BLaER1 (cell line): Measurements from ENCODE around the gene RARG.

ENCODE experiments used
- H3K27ac ChIP-seq: shearing (Covaris generic); formaldehyde crosslinking; 2 replicates; pipeline ENCODE4 v1.8.1; 2022
- H3K27me3 ChIP-seq: shearing (Covaris generic); formaldehyde crosslinking; 2 replicates; pipeline ENCODE4 v1.8.1; 2022
- H3K36me3 ChIP-seq: shearing (Covaris generic); formaldehyde crosslinking; 2 replicates; pipeline ENCODE4 v1.8.1; 2022
- H3K4me1 ChIP-seq: shearing (Covaris generic); formaldehyde crosslinking; 2 replicates; pipeline ENCODE4 v1.8.1; 2022
- H3K4me2 ChIP-seq: shearing (Covaris generic); formaldehyde crosslinking; 2 replicates; pipeline ENCODE4 v1.8.1; 2022
- H3K4me3 ChIP-seq: shearing (Covaris generic); formaldehyde crosslinking; 2 replicates; pipeline ENCODE4 v1.8.1; 2022
- H3K9ac ChIP-seq: shearing (Covaris generic); formaldehyde crosslinking; 2 replicates; pipeline ENCODE4 v1.8.1; 2022
- H3K9me3 ChIP-seq: shearing (Covaris generic); formaldehyde crosslinking; 2 replicates; pipeline ENCODE4 v1.8.1; 2022
- H4K20me1 ChIP-seq: shearing (Covaris generic); formaldehyde crosslinking; 2 replicates; pipeline ENCODE4 v1.8.1; 2022
- Cebpa-rat ChIP-seq: shearing (Covaris generic); IDR thresholded peaks from 2 replicates; pipeline ENCODE4 v1.8.1; 2022

Gene RARG

GRCh38 chr12:53231921-53232645 lies at the start of gene RARG:
Gene RARG, minus strand, starts transcription at chr12:53232209. Its CDS starts 4,664 bp downstream, at chr12:53227545.
- Histone ChIP-seq H3K9me3 (no peaks in the 10 kb centered on the region), H3K4me2 (peak within 1 kb of the TSS; percentile 99), H3K27me3 (no peaks in the 10 kb centered on the region), H4K20me1 (no peaks in the 10 kb centered on the region), H3K36me3 (peaks cover 11% of the 10 kb centered on the region), H3K9ac (peak within 1 kb of the TSS; percentile 82), H3K27ac (peak within 1 kb of the TSS; percentile 77), H3K4me1 (peaks cover 71% of the 10 kb centered on the region), H3K4me3 (peak within 1 kb of the TSS; percentile 73)
- TF ChIP-seq Cebpa-rat: no peak

- Histone ChIP-seq H4K20me1 (no peaks in the 10 kb centered on the region), H3K9me3 (no peaks in the 10 kb centered on the region), H3K4me1 (no peaks in the 10 kb centered on the region), H3K27me3 (no peaks in the 10 kb centered on the region), H3K4me3 (no peak overlapping the region), H3K9ac (no peak overlapping the region), H3K27ac (no peak overlapping the region), H3K4me2 (no peak overlapping the region), H3K36me3 (peaks cover 99% of the 10 kb centered on the region)
- TF ChIP-seq Cebpa-rat: no peak
These were observed 48.0 kb upstream of the RARG start for GRCh38 chr12:53279888-53280498.

GRCh38 chr12:53279283-53279869 lies 47.4 kb upstream of the RARG start:
- Histone ChIP-seq H3K27me3 (no peaks in the 10 kb centered on the region), H3K36me3 (peaks cover 99% of the 10 kb centered on the region), H3K9me3 (no peaks in the 10 kb centered on the region), H3K27ac (no peak overlapping the region), H3K4me3 (no peak overlapping the region), H3K4me1 (no peaks in the 10 kb centered on the region), H3K4me2 (no peak overlapping the region), H4K20me1 (no peaks in the 10 kb centered on the region), H3K9ac (no peak overlapping the region)
- no peak for TF ChIP-seq Cebpa-rat

- Histone ChIP-seq H3K4me1 (no peaks in the 10 kb centered on the region), H3K27ac (no peak overlapping the region), H3K4me2 (no peak overlapping the region), H3K27me3 (no peaks in the 10 kb centered on the region), H3K4me3 (no peak overlapping the region), H3K9ac (peak overlapping the region; percentile 15; the same call in 1 of the 2 replicates), H3K36me3 (peaks cover 99% of the 10 kb centered on the region), H4K20me1 (no peaks in the 10 kb centered on the region), H3K9me3 (no peaks in the 10 kb centered on the region)
- TF ChIP-seq Cebpa-rat: no peak
These were observed 46.0 kb upstream of the RARG start for GRCh38 chr12:53277981-53278380.

DNA sequence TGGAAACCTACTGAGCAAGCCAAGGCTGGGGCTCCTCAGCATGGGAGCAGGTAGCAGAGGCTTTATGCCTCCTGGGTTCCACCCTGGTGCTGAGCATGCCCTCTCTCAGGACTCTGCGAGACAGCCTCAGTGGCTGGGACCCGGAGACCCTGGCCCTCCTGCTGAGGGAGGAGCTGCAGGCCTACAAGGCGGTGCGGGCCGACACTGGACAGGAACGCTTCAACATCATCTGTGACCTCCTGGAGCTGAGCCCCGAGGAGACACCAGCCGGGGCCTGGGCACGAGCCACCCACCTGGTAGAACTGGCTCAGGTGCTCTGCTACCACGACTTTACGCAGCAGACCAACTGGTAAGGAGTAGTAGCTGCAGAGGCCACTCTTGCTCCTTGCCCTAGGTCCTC lies 44.5 kb upstream of the RARG start:
- Histone ChIP-seq H3K4me1 (peaks cover 8% of the 10 kb centered on the region; the same call in 1 of the 2 replicates), H3K4me3 (no peak overlapping the region), H3K9me3 (no peaks in the 10 kb centered on the region), H3K4me2 (no peak overlapping the region), H3K27ac (no peak overlapping the region), H3K27me3 (no peaks in the 10 kb centered on the region), H3K9ac (no peak overlapping the region), H4K20me1 (no peaks in the 10 kb centered on the region), H3K36me3 (peaks cover 99% of the 10 kb centered on the region)
- no peak for TF ChIP-seq Cebpa-rat

DNA sequence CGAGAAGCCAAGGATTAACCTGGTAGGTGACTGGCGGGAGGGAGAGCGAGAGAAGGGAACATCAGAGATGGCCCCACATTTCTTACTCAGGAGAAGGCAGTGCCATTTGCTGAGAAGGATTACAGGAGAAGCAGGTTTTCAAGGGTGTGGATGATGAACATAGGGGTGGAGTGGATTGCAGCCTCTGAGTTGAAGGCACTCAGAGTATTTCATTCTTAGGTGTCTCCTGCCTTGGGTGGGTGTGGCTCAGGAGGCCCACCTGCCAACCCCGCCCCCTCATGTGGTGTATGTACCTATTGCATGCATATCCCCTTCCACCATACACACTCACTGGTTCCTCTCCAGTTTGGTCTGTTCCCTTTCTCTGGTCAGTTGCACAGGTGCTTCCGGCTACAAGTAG lies 42.4 kb upstream of the RARG start:
- H3K27ac ChIP-seq: no peak overlapping the region
- no peak for TF ChIP-seq Cebpa-rat
- no peak overlapping the region for H3K4me2 ChIP-seq
- H4K20me1 ChIP-seq: 0 out of 2 replicates have a peak, but pooled peaks cover 7% of the 10 kb centered on the region
- peaks cover 99% of the 10 kb centered on the region for H3K36me3 ChIP-seq
- no peaks in the 10 kb centered on the region for H3K27me3 ChIP-seq
- peaks cover 24% of the 10 kb centered on the region for H3K4me1 ChIP-seq
- H3K4me3 ChIP-seq: no peak overlapping the region
- H3K9me3 ChIP-seq: no peaks in the 10 kb centered on the region
- no peak overlapping the region for H3K9ac ChIP-seq

- Histone ChIP-seq H3K4me3 (peak overlapping the region; percentile 74), H3K27ac (peak overlapping the region; percentile 68), H3K36me3 (peaks cover 49% of the 10 kb centered on the region), H3K9ac (peak overlapping the region; percentile 83), H4K20me1 (0 out of 2 replicates have a peak, but pooled peaks cover 7% of the 10 kb centered on the region), H3K4me2 (peak overlapping the region; percentile 81), H3K4me1 (peaks cover 44% of the 10 kb centered on the region), H3K27me3 (no peaks in the 10 kb centered on the region), H3K9me3 (no peaks in the 10 kb centered on the region)
- TF ChIP-seq Cebpa-rat: no peak
These were observed 36.9 kb upstream of the RARG start for GRCh38 chr12:53268630-53269562.

DNA sequence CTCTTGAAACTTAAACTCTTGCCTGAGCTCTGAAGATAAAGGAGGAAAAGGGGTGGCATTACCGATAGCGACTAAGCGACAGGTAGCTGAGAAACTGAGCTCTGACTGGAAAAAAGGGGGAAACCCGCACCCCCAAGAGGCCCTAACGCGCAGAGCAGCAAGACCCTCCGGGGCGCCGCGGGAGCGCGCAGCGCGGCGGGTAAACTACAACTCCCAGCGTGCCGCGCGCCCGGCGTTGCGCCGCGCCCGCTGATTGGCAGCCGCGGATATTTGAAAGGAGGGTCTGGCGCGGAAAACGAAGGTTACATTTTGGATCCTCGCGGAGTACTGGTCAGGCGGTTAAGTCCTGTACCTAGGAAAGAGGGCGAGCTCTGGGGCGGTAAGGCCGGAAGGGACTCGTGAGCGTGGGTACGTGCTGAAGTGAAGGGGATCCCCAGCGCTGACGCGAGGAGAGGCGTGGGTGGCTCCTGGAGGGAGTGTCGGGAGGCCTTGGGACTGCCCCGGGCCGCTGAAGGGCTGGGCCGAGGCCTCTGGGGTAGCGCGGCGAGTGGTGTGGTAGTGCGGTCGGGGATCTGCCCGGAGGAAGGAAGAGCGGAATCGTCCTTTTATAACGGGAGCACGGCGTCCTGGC lies 36.1 kb upstream of the RARG start, which contains the start of gene ESPL1:
TSS of gene ESPL1 (plus strand) at position 301 of the 631 bp plus-strand sequence. CDS start 468 bp downstream, outside the sequence.
- Histone ChIP-seq H3K36me3 (peaks cover 42% of the 10 kb centered on the region), H3K4me1 (peaks cover 44% of the 10 kb centered on the region), H3K4me3 (peak within 1 kb of the TSS; percentile 74), H3K27ac (peak within 1 kb of the TSS; percentile 68), H4K20me1 (0 out of 2 replicates have a peak, but pooled peaks cover 7% of the 10 kb centered on the region), H3K27me3 (no peaks in the 10 kb centered on the region), H3K9ac (peak within 1 kb of the TSS; percentile 83), H3K9me3 (no peaks in the 10 kb centered on the region), H3K4me2 (peak within 1 kb of the TSS; percentile 81)
- TF ChIP-seq Cebpa-rat: no peak
